ENCODE data around the gene CYP39A1.

- no peak for TF ChIP-seq GATA2 (IDR thresholded peaks at IDR 0.05; ENCODE audit: low read depth, low read length)
- TF ChIP-seq GATA3 (IDR thresholded peaks at IDR 0.05; ENCODE audit: low read depth, low read length) = no peak
Observed at GRCh38 chr6:46687619-46688097, 35.0 kb upstream of the CYP39A1 start, which contains the start of gene TDRD6.

Measured in SH-SY5Y (cell line).